IgD-negative memory B cell (primary cell): ENCODE measurements around the gene TLE7. TPM values are rescaled to one million over a fixed set of nuclear protein-coding genes. Genes with fewer than 3 reads are reported as not detected.

ENCODE experiments used
- H3K27ac Mint-ChIP-seq, 3 donors: one replicate each; pipeline ENCODE4 v1.8.0; 2020 to 2022; ENCODE audit warnings: mild to moderate bottlenecking in 3 of 3, mixed read lengths in 3 of 3, moderate library complexity in 1 of 3
- H3K27me3 Mint-ChIP-seq: one replicate; pipeline ENCODE4 v1.8.0; 2021; ENCODE audit warnings: mixed read lengths
- H3K36me3 Mint-ChIP-seq: one replicate; pipeline ENCODE4 v1.8.0; 2020; ENCODE audit warnings: mild to moderate bottlenecking, mixed read lengths
- H3K4me1 Mint-ChIP-seq, 3 donors: one replicate each; pipeline ENCODE4 v1.8.0; 2020 to 2022; ENCODE audit warnings: mixed read lengths in 3 of 3, mild to moderate bottlenecking in 1 of 3
- H3K4me3 Mint-ChIP-seq, 4 donors: one replicate each; pipeline ENCODE4 v1.8.0; 2020 to 2022; ENCODE audit warnings: mild to moderate bottlenecking in 4 of 4, mixed read lengths in 4 of 4, moderate library complexity in 3 of 4
- H3K9me3 Mint-ChIP-seq, 3 donors: one replicate each; pipeline ENCODE4 v1.8.0; 2020 to 2021; ENCODE audit warnings: mixed read lengths in 3 of 3, mild to moderate bottlenecking in 1 of 3
- polyA plus RNA-seq: library from polyadenylated mRNA; unstranded; fragments of 300-500 nt; fragmentation: Illumina TruSeq; gene quantifications from one replicate; pipeline ENCODE4 v1.2.3, GENCODE V29; 2021

Gene TLE7
- polyA plus RNA-seq, 1 donor from 2014 or later = not detected

DNA sequence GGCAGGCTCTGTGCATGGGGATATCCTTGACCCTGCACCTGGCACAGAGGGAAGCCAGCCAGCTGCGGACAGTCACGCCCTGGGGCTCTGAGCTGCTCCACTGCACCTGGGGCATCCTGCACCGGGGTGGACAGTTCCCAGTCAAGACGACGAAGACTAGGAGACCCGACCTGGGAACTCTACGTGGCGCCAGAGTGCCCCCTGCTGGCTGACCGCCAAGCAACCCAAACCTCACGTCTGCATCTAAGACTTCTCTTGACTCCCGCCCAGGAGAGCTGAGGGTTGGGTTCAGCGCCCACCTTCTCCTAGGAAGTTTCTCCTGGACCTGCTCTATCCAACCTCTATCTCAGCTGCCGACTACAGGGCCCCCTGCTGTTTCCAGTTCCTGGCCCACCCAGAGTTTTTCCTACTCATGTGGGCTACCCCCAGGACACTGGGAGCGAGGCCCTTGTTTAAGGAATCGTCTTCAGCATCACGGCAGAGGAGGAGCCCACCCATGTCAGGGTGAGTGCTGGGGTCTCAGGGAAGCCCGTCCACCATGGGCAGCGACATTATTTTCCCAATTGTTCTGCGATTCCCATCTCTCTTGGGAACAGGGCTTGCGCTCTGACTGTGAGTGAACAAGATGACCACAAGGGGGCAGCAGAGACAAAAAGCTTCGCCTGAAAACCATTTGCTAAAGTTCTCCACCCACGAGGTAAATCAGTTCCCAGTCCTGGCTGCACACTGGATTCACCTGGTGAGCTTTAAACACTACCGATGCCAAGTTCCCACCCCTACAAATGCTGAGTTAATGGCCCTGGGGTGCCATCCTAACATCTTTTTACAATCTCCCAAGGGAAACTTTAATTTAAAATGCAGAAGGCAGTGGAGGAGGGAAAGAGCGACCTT is 29.3 kb downstream of the TLE7 start:
- Mint-ChIP-seq H3K36me3 (peaks cover 1% of the 10 kb centered on the region), H3K27ac (no peak overlapping the region), H3K4me1 (peaks cover 0 to 10% (median 5%) of the 10 kb centered on the region in 3 donors), H3K27me3 (peaks cover 24% of the 10 kb centered on the region), H3K9me3 (no peaks in the 10 kb centered on the region), H3K4me3 (peak overlapping the region in 1 of 4 donors; percentile 41)

DNA sequence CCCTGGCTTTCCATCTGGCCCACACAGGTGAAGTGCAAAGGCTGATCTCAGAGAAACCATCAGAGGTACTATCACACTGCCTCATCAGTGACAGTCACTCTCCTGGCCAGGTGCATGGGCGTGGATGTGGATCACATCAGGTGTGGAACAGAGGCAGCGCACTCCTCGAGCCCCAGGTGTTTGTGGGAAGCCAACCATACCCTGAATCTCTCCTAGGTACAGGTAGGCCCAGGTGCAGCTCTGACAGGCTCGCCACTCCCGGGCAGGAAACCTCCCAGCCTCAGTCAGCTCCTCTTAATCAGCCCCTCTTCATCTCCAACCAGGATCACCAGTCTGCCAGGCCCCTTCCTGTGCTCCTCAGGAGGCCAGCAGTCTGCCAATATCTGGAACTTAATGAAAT is 31.7 kb downstream of the TLE7 start:
- H3K9me3 Mint-ChIP-seq = peaks cover 0 to 4% (median 0%) of the 10 kb centered on the region in 3 donors
- peaks cover 0 to 10% (median 4%) of the 10 kb centered on the region in 3 donors for H3K4me1 Mint-ChIP-seq
- no peak overlapping the region for H3K27ac Mint-ChIP-seq
- H3K27me3 Mint-ChIP-seq = peaks cover 17% of the 10 kb centered on the region
- H3K4me3 Mint-ChIP-seq = no peak overlapping the region
- no peaks in the 10 kb centered on the region for H3K36me3 Mint-ChIP-seq

DNA sequence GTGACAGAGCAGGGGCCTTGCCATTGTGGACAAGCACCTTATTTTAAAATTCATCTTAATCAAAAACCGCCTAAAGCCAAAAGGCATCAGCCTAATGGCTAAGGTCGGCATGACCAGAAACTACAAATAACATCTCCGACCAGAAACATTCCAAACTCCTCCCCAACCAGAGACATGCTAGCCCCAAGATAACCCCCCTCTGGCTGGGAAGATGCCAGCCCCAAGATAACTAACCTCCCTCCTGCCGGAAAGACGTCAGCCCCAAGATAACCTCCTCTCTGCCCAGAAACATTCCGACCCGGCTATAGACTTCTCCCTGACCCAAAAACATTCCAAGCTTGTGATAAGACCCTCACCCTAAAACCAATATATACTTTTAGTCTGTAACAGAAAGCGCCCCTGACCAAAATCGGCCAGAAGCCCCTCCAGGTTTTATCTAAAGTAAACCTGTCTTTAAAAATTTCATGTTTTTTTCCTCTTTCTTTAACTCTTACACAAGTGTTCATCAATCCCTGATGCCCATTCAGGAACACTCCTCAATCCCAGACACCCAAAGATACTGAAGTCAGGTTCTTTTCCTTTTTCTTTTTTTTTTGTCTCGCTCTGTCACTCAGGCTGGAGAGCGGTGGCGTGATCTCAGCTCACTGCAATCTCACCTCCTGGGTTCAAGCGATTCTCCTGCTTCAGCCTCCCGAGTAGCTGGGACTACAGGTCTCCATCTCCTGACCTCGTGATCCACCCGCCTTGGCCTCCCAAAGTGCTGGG is 32.7 kb downstream of the TLE7 start:
- Mint-ChIP-seq H3K27me3 (peaks cover 17% of the 10 kb centered on the region), H3K4me3 (no peak overlapping the region), H3K36me3 (peaks cover 2% of the 10 kb centered on the region), H3K4me1 (peaks cover 0 to 10% (median 4%) of the 10 kb centered on the region in 3 donors), H3K9me3 (peaks cover under 1 to 7% (median 7%) of the 10 kb centered on the region in 3 donors), H3K27ac (no peak overlapping the region)

DNA sequence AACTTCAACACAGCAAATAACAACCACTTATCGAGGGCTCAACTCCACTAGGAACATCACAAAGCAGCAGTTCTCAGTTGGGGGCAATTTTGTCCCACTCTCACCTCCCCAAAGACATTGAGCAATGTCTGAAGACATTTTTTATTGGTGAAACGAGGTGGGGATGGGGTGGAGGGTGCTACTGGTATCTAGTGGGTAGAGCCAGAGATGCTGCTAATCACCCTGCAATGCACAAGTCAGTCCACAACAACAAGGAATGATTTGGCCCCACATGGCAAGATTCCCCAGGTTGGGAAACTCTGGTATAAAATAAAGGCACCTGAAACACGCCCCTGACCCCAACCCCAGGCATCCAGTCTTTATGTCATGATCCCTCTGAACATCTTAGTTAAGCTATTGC is 33.3 kb downstream of the TLE7 start:
- peaks cover 17% of the 10 kb centered on the region for H3K27me3 Mint-ChIP-seq
- H3K9me3 Mint-ChIP-seq = peaks cover 2 to 10% (median 7%) of the 10 kb centered on the region in 3 donors
- no peak overlapping the region for H3K27ac Mint-ChIP-seq
- peaks cover 0 to 10% (median 4%) of the 10 kb centered on the region in 3 donors for H3K4me1 Mint-ChIP-seq
- H3K36me3 Mint-ChIP-seq = peaks cover 2% of the 10 kb centered on the region
- no peak overlapping the region for H3K4me3 Mint-ChIP-seq

DNA sequence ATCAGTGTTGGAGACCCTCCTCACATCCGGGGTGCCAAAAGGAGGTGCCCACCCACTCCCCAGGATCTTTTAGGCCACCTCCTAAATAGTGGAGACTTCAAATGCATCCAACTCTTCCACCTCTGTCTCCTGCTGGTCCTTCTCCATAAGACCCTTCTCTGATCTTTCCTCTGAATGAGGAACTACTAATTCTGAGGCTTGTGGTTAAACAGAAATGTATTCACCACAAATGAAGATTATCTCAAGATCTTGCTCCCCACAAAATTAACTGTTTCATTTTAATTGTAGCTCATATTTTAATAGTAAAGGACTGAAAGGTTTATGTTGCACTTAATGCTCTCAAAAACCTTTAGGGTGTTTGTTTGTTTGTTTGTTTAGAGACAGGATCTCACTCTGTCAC is 34.1 kb downstream of the TLE7 start:
- Mint-ChIP-seq H3K4me1 (peaks cover 0 to 8% (median 3%) of the 10 kb centered on the region in 3 donors), H3K9me3 (peaks cover 2 to 10% (median 7%) of the 10 kb centered on the region in 3 donors), H3K27ac (no peak overlapping the region), H3K27me3 (peaks cover 15% of the 10 kb centered on the region), H3K4me3 (no peak overlapping the region), H3K36me3 (peaks cover 4% of the 10 kb centered on the region)

DNA sequence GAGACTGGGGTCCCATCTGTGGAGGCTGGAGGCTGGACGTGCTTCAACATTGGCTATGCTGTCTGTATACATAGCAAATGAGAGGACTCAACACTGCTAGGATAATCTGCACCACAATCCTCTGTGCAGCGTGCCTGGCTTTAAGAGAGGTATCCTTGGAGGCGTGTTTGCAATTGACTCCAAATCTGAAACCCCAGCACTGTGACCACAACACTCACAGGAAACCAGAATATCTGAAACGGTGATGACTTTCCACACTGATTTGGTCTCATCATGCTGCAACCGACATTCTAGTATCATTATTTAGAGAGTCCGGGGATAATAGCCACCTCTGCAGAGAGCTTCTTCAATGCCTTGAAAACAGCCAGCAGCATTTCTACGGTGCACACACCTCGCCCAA is 35.1 kb downstream of the TLE7 start:
- Mint-ChIP-seq H3K4me1 (peaks cover 0 to 6% (median 1%) of the 10 kb centered on the region in 3 donors), H3K27me3 (peaks cover 9% of the 10 kb centered on the region), H3K36me3 (peaks cover 4% of the 10 kb centered on the region), H3K4me3 (no peak overlapping the region), H3K27ac (no peak overlapping the region), H3K9me3 (peaks cover 2 to 10% (median 7%) of the 10 kb centered on the region in 3 donors)

DNA sequence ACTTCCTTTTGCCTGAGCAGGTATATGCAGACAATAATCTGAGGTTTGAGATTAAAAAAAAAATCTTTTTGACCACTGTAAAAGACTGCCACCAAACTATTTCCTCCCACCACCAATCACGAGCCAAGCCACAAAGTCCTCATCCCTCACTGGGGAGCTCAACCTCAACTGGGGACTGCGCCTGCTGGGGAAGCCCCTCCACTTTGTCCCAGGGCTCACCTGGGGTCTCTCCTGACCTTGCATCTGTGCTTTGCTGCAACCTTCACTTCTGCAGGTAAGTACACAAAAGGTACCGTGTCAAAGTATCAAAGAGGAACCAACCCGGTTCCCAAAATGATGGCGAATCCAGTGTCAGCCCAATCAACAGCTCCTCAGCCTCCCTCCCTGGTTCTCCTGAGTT is 35.5 kb downstream of the TLE7 start:
- H3K4me3 Mint-ChIP-seq = no peak overlapping the region
- peaks cover 0 to 6% (median 1%) of the 10 kb centered on the region in 3 donors for H3K4me1 Mint-ChIP-seq
- H3K9me3 Mint-ChIP-seq = peaks cover 2 to 10% (median 7%) of the 10 kb centered on the region in 3 donors
- peaks cover 4% of the 10 kb centered on the region for H3K36me3 Mint-ChIP-seq
- H3K27ac Mint-ChIP-seq = peak overlapping the region in 1 of 3 donors; percentile 52
- H3K27me3 Mint-ChIP-seq = peaks cover 6% of the 10 kb centered on the region

DNA sequence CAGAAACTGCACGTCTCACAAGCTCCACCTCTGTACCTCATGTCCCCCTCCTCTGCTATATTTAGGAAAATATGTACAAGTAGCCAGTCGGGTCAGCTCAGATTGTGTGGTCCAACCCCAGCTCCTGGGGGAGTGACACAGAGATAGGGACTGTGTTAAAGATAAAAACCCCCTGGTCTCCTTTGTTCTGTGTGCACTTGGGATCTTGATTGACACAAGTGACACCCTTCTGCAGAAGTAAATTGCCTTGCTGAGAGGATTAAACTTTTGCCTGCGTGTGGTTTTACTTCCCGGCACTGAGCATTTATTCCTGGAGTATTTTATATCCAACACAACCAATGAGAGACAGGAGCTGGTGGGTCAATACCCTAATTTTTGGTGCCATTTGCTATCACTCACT is 37.5 kb downstream of the TLE7 start:
- peaks cover 0 to 9% (median 1%) of the 10 kb centered on the region in 3 donors for H3K4me1 Mint-ChIP-seq
- H3K36me3 Mint-ChIP-seq = peaks cover 4% of the 10 kb centered on the region
- H3K27ac Mint-ChIP-seq = peak overlapping the region in 1 of 3 donors; percentile 40
- H3K27me3 Mint-ChIP-seq = peaks cover 8% of the 10 kb centered on the region
- peak overlapping the region in 1 of 4 donors; percentile 12 for H3K4me3 Mint-ChIP-seq
- H3K9me3 Mint-ChIP-seq = peaks cover 2 to 10% (median 7%) of the 10 kb centered on the region in 3 donors

DNA sequence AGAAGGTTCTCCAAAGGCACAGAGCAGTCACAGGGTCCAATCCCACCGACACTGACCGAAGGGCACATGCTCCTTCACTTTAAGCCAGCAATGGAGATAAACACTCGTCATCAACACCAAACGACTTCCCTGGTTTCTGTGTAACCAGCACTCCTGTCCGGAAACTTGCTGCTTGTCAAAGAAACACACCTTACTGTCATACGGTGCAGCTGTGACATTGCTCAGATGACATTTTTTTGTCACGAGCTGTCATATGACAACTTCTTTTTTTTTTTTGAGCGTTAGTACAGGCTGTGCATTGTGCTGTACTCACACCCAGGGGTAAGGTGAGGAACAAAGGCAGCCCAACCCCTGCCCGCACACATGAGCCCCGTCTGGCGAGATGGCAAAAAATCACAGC is 39.2 kb downstream of the TLE7 start:
- Mint-ChIP-seq H3K4me1 (peaks cover 0 to 3% (median 1%) of the 10 kb centered on the region in 3 donors), H3K27me3 (peaks cover 9% of the 10 kb centered on the region)

DNA sequence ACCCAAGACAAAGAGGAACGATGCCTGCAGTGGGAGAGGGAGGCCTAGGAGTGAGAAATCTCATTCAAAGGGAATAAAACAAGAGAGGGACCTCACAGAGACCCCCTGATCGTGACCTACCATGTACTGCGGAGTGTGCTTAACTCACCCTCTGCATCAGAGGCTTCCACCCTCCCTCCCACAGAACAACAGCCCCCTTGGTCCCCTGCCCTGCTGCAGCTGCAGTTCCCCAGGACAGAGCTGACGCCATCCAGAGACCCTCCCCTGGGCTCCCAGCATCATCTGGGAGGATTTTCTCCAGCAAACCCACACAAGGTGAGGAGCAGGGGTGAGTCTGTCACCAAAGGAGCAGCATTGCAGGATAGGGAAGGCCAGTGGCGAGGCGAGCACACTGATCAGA is 39.8 kb downstream of the TLE7 start:
- Mint-ChIP-seq H3K27me3 (peaks cover 9% of the 10 kb centered on the region), H3K36me3 (peaks cover 4% of the 10 kb centered on the region), H3K9me3 (peaks cover 2 to 11% (median 7%) of the 10 kb centered on the region in 3 donors), H3K4me1 (peaks cover 0 to 3% (median 1%) of the 10 kb centered on the region in 3 donors), H3K27ac (no peak overlapping the region), H3K4me3 (no peak overlapping the region)

More for the DNA sequence above, 39.2 kb downstream of the TLE7 start:
- Mint-ChIP-seq H3K4me3 (no peak overlapping the region), H3K9me3 (peaks cover 2 to 11% (median 7%) of the 10 kb centered on the region in 3 donors), H3K36me3 (peaks cover 4% of the 10 kb centered on the region), H3K27ac (no peak overlapping the region)

DNA sequence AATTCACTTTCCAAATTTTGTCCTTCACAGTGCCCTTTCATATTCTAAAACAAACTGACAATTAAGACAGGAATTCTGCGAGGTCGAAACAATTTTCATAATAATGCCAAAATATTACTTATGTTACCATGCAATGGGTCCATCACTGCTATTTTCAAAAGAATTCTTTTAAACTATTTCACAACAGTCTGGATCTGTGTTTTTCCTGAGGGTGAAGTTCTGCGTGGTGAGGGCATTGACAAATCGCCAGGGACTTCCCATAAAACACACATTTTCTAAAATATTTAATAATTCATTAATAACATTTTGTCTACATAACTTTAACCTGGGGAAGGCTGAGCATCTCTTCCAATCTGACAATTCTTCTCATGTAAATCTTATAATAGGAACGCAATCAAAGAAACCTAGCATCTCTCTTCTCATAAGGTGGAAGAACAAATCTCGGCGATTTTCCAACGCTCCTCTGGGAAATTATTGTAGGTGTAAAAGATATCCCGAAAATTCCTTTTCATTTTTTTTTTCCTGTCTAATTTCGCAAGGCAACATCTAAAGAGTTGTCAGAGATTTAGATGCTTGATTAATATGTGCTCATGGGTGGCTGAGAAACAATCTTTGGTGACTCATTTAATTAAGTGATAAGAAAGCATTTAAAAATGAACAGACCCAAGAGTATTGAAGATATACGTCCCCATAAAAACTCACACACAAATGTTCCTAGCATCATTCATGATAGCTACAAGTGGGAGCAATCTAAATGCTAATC is 41.9 kb downstream of the TLE7 start:
- Mint-ChIP-seq H3K36me3 (peaks cover 4% of the 10 kb centered on the region), H3K4me1 (peaks cover 0 to 3% (median 1%) of the 10 kb centered on the region in 3 donors), H3K4me3 (no peak overlapping the region), H3K27me3 (peaks cover 11% of the 10 kb centered on the region), H3K9me3 (peaks cover 2 to 9% (median 6%) of the 10 kb centered on the region in 3 donors), H3K27ac (peak overlapping the region in 1 of 3 donors; percentile 46)

DNA sequence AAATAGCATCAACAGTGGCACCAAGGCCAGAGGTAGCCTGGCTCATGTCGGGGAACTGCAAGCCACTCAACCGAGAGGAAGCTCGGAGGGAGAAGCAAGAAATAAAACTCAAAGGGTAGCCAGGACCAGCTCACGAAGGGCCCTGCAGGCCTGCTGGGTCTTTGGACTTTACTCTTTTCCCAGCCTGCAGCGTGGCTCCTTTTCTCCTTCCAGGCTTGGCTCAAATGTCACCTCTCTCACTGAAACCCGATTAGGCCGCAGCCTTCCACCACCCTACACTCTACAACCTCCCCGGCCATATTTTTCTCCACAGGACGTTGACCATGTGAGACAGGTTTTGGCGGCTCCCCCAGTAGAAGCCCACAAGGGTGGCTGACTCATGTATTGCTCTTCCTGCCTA is 45.3 kb downstream of the TLE7 start:
- peaks cover 0 to 3% (median 2%) of the 10 kb centered on the region in 3 donors for H3K4me1 Mint-ChIP-seq
- peaks cover 1% of the 10 kb centered on the region for H3K36me3 Mint-ChIP-seq
- no peak overlapping the region for H3K27ac Mint-ChIP-seq
- H3K9me3 Mint-ChIP-seq = peaks cover 0 to 3% (median 0%) of the 10 kb centered on the region in 3 donors
- peaks cover 15% of the 10 kb centered on the region for H3K27me3 Mint-ChIP-seq
- no peak overlapping the region for H3K4me3 Mint-ChIP-seq

DNA sequence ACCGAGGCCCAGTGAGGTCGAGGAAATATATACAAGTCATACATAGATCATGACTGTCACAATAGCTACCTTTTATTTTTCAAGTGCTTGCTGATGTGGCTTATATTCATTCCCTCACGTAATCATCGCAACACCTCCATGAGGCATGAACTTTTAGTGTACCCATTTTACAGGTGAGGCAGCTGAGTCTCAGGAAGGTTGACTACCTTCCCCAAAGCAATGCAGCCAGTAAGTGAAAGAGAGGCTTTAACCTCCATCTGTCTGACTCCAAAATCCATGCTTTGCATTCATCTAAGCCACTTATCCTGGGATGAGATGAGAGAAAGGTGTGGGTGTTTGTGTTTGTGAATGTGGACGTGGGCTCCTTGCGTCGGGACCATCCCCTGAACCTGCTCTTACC is 52.5 kb downstream of the TLE7 start:
- H3K27me3 Mint-ChIP-seq = peaks cover 19% of the 10 kb centered on the region
- H3K9me3 Mint-ChIP-seq = peaks cover 0 to 3% (median 0%) of the 10 kb centered on the region in 3 donors
- no peak overlapping the region for H3K4me3 Mint-ChIP-seq
- peaks cover 1% of the 10 kb centered on the region for H3K36me3 Mint-ChIP-seq
- peaks cover 3 to 4% (median 4%) of the 10 kb centered on the region in 3 donors for H3K4me1 Mint-ChIP-seq
- H3K27ac Mint-ChIP-seq = no peak overlapping the region
